BLaER1 (cell line): ENCODE results near the gene COMT.
"Not testable (repeated sequence)": the region's sequence is repeated elsewhere in the genome, so short reads cannot be mapped to it uniquely, and the experiment has no call there.

Experiments
- H3K27ac ChIP-seq: shearing (Covaris generic); formaldehyde crosslinking; 2 replicates; pipeline ENCODE4 v1.8.1; 2022
- H3K27me3 ChIP-seq: shearing (Covaris generic); formaldehyde crosslinking; 2 replicates; pipeline ENCODE4 v1.8.1; 2022
- H3K36me3 ChIP-seq: shearing (Covaris generic); formaldehyde crosslinking; 2 replicates; pipeline ENCODE4 v1.8.1; 2022
- H3K4me1 ChIP-seq: shearing (Covaris generic); formaldehyde crosslinking; 2 replicates; pipeline ENCODE4 v1.8.1; 2022
- H3K4me2 ChIP-seq: shearing (Covaris generic); formaldehyde crosslinking; 2 replicates; pipeline ENCODE4 v1.8.1; 2022
- H3K4me3 ChIP-seq: shearing (Covaris generic); formaldehyde crosslinking; 2 replicates; pipeline ENCODE4 v1.8.1; 2022
- H3K9ac ChIP-seq: shearing (Covaris generic); formaldehyde crosslinking; 2 replicates; pipeline ENCODE4 v1.8.1; 2022
- H3K9me3 ChIP-seq: shearing (Covaris generic); formaldehyde crosslinking; 2 replicates; pipeline ENCODE4 v1.8.1; 2022
- H4K20me1 ChIP-seq: shearing (Covaris generic); formaldehyde crosslinking; 2 replicates; pipeline ENCODE4 v1.8.1; 2022
- Cebpa-rat ChIP-seq: shearing (Covaris generic); IDR thresholded peaks from 2 replicates; pipeline ENCODE4 v1.8.1; 2022

The COMT gene

DNA sequence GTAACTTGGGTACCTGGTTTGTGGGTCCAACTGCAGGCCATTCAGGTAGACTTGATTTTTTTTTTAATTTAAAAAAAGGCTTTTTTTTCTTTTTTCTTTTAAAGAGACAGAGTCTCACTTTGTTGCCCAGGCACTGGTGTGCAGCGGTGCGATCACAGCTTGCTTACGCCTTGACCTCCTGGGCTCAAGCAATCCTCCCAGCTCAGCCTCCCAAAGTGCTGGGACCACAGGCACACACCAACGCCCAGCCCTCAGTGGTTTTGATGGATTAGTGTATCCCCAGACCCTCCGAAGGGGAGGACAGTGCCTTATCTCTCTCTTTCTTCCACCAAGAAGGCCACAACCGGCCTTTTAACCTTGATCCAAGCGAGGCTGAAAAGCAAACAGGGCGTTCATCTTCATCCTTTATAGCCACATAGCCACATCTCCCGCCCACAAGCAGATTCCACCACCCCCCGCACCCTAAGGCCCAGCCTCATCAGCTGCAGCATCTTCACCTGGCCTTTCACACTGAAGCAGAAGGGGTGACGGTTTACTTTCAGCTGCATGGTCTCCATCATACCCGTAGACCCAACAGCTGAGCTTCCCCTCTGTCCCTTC lies 17.6 kb upstream of the COMT start:
- H3K4me1 ChIP-seq = no peaks in the 10 kb centered on the region
- H3K27me3 ChIP-seq = no peaks in the 10 kb centered on the region
- no peaks in the 10 kb centered on the region for H3K9me3 ChIP-seq
- TF ChIP-seq Cebpa-rat = no peak
- no peak overlapping the region for H3K27ac ChIP-seq
- H4K20me1 ChIP-seq = no peaks in the 10 kb centered on the region
- peaks cover 17% of the 10 kb centered on the region; the same call in 1 of the 2 replicates for H3K36me3 ChIP-seq
- no peak overlapping the region for H3K4me2 ChIP-seq
- H3K9ac ChIP-seq = no peak overlapping the region
- H3K4me3 ChIP-seq = no peak overlapping the region

DNA sequence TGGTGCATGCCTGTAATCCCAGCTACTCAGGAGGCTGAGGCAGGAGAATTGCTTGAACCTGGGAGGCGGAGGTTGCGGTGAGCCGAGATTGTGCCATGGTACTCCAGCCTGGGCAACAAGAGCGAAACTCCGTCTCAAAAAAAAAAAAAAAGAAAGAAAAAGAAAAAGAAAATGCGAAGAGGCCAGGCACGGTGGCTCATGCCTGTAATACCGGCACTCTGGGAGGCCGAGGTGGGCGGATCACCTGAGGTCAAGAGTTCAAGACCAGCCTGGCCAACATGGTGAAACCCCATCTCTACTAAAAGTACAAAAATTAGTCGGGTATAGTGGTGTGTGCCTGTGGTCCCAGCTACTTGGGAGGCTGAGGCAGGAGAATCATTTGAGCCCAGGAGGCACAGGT lies 15.5 kb upstream of the COMT start:
- H3K36me3 ChIP-seq = peaks cover 18% of the 10 kb centered on the region; the same call in 1 of the 2 replicates
- not testable (repeated sequence) for H4K20me1 ChIP-seq, H3K27ac ChIP-seq, H3K27me3 ChIP-seq, H3K4me3 ChIP-seq, H3K4me2 ChIP-seq, H3K9me3 ChIP-seq, H3K4me1 ChIP-seq, H3K9ac ChIP-seq

DNA sequence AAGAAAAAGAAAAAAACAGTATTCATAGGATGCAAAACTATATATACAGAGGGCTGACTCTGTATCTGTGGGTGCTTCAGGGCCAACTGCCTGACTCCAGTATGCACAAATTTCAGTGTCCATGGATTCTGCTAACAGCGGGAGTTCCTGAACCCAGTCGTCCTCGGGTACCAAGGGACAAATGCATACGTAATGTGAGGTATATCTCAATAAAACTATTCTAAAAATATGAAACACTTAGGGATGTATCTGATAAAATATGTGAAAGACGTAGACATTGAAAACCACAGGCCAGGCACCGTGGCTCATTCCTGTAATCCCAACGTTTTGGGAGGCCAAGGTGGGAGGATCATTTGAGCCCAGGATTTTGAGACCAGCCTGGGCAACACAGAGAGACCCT lies 13.9 kb upstream of the COMT start:
- Histone ChIP-seq H3K9me3 (no peaks in the 10 kb centered on the region), H3K4me1 (peaks cover 5% of the 10 kb centered on the region; the same call in 1 of the 2 replicates), H3K27ac (no peak overlapping the region), H3K27me3 (no peaks in the 10 kb centered on the region; the same call in 1 of the 2 replicates), H3K36me3 (peaks cover 22% of the 10 kb centered on the region; the same call in 1 of the 2 replicates), H3K4me2 (no peak overlapping the region), H3K4me3 (no peak overlapping the region), H4K20me1 (no peaks in the 10 kb centered on the region), H3K9ac (no peak overlapping the region)
- TF ChIP-seq Cebpa-rat = no peak

DNA sequence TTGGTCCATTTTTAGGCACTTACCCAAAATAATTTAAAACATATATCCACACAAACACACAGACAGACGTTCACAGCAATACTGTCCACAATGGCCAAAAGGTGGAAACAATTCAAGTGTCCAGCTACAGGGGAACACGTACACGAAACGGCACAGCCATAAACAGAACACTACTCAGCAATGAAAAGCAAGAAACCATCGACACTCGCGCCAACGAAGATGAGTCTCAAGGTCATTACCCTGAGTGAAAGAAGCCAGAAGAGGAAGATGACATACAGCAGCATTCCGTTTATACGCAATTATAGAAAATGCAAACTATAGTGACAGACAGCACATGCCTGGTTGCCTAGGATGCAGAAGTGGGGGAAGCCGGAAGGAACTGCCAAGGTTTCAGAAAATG lies 13.4 kb upstream of the COMT start:
- Histone ChIP-seq H3K4me2 (no peak overlapping the region), H3K9ac (no peak overlapping the region), H3K27me3 (no peaks in the 10 kb centered on the region; the same call in 1 of the 2 replicates), H3K4me3 (no peak overlapping the region), H3K27ac (no peak overlapping the region), H3K9me3 (no peaks in the 10 kb centered on the region), H3K4me1 (peaks cover 10% of the 10 kb centered on the region; the same call in 1 of the 2 replicates), H4K20me1 (no peaks in the 10 kb centered on the region), H3K36me3 (peaks cover 22% of the 10 kb centered on the region; the same call in 1 of the 2 replicates)
- no peak for TF ChIP-seq Cebpa-rat

DNA sequence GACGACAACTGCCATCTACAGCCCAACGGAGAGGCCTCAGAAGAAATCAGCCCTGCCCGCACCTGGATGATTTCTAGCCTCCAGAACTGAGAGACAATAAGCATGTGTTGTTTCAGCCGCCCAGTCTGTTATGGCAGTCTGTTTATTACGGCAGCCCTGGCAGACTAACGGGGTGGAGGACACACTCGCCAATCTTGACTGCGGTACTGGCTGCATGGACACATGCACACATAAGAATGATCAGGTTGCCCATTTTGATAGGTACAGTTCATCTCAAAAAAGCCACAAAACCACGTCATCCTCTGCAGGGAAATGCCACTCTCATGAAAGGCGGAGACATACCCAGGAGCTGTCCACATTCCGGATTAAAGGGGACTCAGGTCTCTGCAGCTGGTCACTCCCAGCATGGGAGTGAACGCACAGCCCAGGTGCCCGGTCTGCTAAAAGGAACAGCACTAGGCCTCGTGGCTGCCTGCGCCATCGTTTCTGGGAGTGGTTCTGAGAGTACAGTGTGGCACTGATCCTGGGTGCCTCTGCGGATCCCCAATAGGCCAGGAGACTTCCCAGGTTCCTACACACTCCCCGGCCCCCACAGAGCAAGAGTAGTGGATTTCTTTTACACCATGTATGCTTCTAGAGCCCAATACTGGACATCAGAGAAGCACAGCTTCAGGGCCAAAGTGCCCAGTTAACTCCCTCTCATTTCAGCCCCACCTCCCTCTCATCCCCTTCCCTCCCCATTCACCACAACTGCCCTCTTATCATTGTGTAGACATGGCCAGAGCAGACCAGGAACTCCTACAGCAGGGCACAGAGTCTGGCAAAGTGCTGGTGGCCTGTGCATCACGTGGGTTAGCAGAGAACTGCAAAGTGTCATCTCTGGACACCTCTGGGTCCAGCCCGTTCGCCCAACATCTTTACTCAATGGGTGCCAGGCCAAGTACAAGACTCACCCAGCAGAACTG lies 11.7 kb upstream of the COMT start:
- H3K27me3 ChIP-seq = no peaks in the 10 kb centered on the region; the same call in 1 of the 2 replicates
- H4K20me1 ChIP-seq = no peaks in the 10 kb centered on the region
- no peak overlapping the region for H3K9ac ChIP-seq
- peaks cover 11% of the 10 kb centered on the region; the same call in 1 of the 2 replicates for H3K4me1 ChIP-seq
- H3K36me3 ChIP-seq = peaks cover 17% of the 10 kb centered on the region
- TF ChIP-seq Cebpa-rat = no peak
- H3K4me3 ChIP-seq = no peak overlapping the region
- H3K4me2 ChIP-seq = no peak overlapping the region
- H3K9me3 ChIP-seq = peaks cover 4% of the 10 kb centered on the region
- no peak overlapping the region for H3K27ac ChIP-seq

DNA sequence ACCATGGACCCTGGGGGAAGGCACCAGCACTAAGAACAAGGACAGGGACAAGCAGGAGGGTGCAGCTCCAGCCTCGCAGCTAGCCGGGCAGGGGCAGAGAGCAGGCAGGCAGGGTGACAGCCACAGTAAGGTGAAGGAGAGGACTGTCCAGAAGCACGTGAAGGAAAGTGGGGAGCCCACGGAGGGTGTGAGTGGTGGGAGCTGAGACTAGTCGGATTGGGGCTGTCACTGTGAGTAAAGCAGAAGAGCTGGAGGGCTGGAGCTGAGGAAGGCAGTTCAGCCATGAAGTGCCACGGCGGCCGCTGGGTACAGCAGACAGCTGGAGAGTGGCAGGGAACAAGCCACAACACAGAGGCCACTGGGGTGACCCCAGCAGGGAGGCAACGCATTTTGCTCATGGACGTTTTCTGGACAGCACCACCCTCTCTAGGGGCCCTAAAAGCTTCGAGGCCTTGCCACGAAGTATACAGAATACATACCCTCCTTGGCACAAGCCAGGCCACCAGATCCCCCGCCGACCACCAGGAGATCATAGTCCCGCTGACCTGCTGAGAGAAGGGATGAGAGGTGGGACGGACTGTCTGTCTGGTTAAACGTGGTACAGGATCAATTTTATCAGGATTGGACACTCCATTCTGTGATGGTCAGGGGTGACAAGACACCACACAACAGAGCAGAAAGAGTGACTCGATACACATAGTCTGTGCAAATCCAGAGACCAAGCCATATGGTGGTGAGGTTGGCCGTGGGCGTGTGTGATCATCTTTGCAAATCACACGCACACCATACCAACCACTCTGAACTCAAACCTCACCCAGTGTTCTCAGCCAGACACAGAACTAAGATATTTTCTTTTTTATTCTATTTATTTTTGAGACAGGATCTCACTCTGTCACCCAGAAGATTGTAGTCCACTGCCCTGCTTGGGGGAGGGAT lies 10.8 kb upstream of the COMT start:
- TF ChIP-seq Cebpa-rat = no peak
- Histone ChIP-seq H3K27me3 (no peaks in the 10 kb centered on the region; the same call in 1 of the 2 replicates), H3K36me3 (peaks cover 26% of the 10 kb centered on the region)

DNA sequence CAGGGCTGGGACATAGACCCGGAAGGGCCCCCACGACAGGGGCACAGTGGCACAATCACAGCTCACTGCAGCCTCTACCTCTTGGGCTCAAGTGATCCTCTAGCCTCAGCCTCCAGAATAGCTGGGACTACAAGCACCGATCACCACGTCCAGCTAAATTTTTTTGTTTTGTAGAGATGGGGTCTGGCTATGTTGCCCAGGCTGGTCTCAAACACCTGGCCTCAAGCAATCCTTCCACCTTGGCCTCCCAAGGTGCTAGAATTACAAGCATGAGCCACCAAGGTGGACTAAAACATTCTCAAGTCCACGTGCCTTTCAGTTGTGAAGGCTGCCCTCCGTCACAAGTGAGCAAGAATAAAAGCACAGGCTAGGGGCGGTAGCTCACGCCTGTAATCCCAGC lies 10.1 kb upstream of the COMT start:
- peaks cover 11% of the 10 kb centered on the region; the same call in 1 of the 2 replicates for H3K4me1 ChIP-seq
- no peak overlapping the region for H3K4me3 ChIP-seq
- no peaks in the 10 kb centered on the region for H4K20me1 ChIP-seq
- no peak for TF ChIP-seq Cebpa-rat
- no peak overlapping the region for H3K9ac ChIP-seq
- no peaks in the 10 kb centered on the region; the same call in 1 of the 2 replicates for H3K27me3 ChIP-seq
- peaks cover 21% of the 10 kb centered on the region for H3K9me3 ChIP-seq
- no peak overlapping the region for H3K4me2 ChIP-seq
- peaks cover 31% of the 10 kb centered on the region for H3K36me3 ChIP-seq
- no peak overlapping the region for H3K27ac ChIP-seq

More for the DNA sequence above, 10.8 kb upstream of the COMT start:
- Histone ChIP-seq H3K4me1 (peaks cover 11% of the 10 kb centered on the region; the same call in 1 of the 2 replicates), H3K27ac (no peak overlapping the region), H3K4me2 (no peak overlapping the region), H3K9ac (no peak overlapping the region), H4K20me1 (no peaks in the 10 kb centered on the region), H3K9me3 (peaks cover 14% of the 10 kb centered on the region), H3K4me3 (no peak overlapping the region)

DNA sequence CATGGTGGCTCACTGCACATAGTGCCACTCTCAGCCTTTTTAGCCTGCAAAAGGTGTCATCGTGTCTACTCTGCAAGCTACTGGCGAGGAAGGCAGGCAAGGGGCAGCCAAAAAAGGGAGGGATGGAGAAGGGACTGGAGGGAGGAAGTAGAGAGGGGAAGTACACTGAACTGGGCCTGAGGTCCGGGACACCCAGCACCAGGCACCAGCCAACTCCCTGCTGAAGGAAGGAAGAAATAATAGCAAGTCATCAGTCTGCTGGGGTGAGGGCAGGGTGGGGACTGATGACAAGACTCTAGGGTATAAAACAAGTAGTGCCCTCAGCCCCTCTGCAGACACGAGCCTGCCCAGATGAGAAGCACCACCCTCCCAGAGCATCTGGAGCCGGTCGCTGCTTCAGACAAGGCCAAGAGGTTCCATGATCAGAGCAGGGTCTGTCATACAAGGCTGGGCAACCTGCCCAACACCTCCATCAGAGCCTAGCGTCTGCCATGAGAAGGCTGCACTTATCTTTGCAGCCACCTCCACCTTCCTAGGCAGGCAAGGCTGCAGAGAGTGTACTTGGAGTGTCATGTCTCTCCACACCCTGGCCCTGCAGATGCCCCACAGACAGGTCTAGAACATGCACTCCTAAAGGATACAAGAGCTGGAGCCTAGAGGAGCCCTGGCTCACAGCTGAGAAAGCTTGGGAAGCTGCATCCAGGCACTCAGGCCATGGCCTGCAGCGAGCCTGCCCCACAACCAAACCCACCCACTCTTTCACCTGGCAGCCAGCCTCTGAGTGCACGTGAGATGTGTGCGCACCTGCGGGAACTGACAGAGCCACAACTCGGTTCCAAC lies 9.0 kb upstream of the COMT start:
- H4K20me1 ChIP-seq = no peaks in the 10 kb centered on the region
- H3K36me3 ChIP-seq = peaks cover 39% of the 10 kb centered on the region
- H3K27me3 ChIP-seq = no peaks in the 10 kb centered on the region; the same call in 1 of the 2 replicates
- no peak overlapping the region; the same call in 1 of the 2 replicates for H3K4me2 ChIP-seq
- no peak overlapping the region for H3K27ac ChIP-seq
- no peak for TF ChIP-seq Cebpa-rat
- H3K4me3 ChIP-seq = no peak overlapping the region
- H3K4me1 ChIP-seq = peaks cover 11% of the 10 kb centered on the region; the same call in 1 of the 2 replicates
- peaks cover 31% of the 10 kb centered on the region for H3K9me3 ChIP-seq
- H3K9ac ChIP-seq = no peak overlapping the region
